Putamen (tissue), 1 donor: ENCODE data around the gene MYO15B.

Experiments
- DNase-seq: peaks from one replicate; pipeline ENCODE4 v3.0.0-alpha.2; 2016; ENCODE audit warnings: low spot score

The MYO15B gene

DNA sequence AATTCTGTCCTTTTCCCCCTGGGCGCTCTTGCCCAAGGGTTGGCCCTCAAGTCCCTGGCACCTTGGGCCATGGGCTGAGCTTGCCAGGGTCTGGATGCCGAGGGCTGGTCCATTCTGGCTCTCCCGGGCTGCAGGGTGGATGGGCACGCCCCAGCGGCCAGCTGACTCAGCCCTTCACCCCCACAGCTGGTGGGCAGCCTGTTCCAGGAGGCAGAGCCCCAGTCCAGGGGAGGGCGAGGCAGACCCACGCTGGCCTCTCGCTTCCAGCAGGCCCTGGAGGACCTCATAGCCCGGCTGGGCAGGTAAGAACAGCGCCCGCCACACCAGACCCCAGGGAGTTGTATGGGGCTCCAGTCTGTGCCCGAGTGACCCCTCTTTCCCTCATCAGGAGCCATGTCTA, 15.0 kb downstream of the MYO15B start:
- no peak for DNase-seq

- no peak for DNase-seq
These were observed 15.5 kb downstream of the MYO15B start for GRCh38 chr17:75603123-75603522.

- DNase-seq: no peak
These were observed 16.6 kb downstream of the MYO15B start for GRCh38 chr17:75604034-75604695.

- no peak for DNase-seq
These were observed 18.2 kb downstream of the MYO15B start for GRCh38 chr17:75605790-75606189.

GRCh38 chr17:75607086-75607485, 19.5 kb downstream of the MYO15B start:
- no peak for DNase-seq

- no peak for DNase-seq
These were observed 22.7 kb downstream of the MYO15B start for GRCh38 chr17:75610103-75610984.

DNA sequence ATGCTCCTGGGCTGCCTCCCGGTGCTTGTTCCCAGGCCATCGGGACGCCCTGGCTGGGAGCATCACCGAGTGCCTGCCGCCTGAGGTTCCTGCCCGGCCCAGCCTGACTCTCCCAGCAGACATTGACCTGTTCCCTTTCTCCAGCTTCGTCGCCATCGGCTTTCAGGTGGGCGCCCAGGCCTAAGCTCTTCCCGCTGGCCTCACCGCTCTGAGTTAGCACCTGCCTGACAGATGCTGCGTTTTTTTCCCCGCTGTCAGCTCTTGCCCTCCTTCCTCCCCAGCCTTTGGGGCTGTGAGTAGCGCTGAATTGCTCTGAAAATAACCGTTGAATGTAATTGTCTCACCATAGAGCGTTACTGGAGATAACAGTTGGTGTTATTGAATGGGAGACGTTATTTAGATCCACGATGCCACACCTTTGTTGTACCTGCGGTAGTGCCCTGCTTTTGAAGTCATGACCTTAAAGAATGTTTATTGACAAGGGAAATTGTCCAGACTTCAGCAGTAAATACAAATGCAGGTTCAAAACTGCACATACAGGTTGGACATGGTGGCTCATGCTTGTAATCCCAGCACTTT, 24.3 kb downstream of the MYO15B start:
- DNase-seq: no peak

GRCh38 chr17:75612906-75613626, 25.5 kb downstream of the MYO15B start:
- DNase-seq: no peak

DNA sequence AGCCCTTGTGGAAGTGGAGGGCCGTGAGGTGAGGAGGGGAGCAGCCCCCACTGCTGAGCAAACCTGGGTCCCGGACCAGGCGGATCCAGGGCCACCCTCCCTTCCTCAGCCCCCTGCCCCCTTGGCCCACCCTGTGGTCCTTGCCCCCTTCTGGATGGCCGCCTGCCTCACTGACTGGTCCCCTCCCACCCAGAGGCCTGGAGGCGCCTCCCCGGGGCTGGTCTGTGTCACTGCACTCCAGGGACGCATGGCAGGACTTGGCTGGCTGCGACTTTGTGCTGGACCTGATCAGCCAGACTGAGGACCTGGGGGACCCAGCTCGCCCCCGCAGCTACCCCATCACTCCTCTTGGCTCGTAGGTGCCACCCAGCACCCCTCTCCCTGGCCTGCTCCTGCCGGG, 26.4 kb downstream of the MYO15B start:
- DNase-seq: no peak

DNA sequence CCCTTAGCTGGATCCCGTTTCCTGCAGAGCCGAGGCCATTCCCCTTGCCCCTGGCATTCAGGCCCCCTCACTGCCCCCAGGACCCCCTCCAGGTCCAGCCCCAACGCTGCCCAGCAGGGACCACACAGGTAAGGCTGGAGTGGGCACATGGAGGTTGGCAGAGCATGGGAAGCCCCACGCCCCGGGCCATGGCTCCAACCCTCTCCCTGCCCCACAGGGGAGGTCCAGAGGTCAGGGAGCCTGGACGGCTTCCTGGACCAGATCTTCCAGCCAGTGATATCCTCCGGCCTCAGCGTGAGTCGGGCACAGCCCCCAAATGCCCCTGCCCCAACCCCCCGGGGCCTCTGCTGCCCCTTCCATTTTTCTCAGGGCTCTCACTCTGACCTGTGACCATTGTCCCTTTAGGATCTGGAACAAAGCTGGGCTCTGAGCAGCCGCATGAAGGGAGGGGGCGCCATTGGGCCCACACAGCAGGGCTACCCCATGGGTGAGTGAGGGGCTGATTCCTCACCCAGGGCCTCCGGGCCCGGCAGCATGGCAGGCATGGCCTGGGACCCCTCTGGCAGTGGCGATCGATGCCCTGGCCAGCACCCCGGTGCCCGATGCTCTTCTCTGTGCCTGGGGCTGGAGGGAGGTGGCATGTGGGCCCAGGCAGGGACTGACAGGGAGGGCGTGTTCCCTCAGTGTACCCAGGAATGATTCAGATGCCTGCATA, 27.1 kb downstream of the MYO15B start:
- no peak for DNase-seq

DNA sequence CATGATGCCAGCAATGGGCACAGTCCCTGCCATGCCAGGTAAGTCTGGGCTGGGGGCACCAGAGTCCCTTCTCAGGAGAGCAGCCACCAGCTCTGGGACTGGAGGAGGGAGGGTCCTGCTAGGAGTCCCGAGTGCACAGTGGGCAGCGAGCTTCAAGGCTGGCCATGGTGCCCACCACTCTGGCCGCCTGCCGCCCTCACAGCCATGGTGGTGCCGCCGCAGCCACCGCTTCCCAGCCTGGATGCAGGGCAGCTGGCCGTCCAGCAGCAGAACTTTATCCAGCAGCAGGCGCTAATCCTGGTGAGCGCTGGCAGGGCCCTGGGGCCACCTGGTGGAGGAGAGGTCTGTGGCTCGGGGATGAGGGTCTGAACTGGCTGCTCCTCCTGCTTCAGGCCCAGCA, 27.7 kb downstream of the MYO15B start:
- DNase-seq: no peak

DNA sequence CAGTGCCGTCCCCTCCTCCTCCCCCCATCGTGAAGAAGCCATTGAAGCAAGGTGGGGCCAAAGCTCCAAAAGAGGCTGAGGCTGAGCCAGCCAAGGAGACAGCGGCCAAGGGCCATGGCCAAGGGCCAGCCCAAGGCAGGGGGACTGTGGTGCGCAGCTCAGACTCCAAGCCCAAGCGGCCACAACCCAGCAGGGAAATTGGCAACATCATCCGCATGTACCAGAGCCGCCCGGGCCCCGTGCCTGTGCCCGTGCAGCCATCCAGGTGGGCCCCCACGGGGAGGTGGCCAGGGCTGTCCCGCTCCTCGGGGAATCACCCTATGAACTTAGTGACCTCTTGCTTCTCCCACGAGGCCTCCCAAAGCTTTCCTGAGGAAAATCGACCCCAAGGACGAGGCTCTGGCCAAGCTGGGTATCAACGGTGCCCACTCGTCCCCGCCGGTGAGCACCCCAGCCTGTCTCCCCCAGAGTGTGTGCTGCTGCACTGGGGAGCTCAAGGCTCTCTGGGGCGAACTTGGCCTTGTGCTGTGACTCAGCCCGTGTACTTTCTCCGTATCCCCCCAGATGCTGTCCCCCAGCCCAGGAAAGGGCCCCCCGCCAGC, 29.0 kb downstream of the MYO15B start:
- no peak for DNase-seq

GRCh38 chr17:75617218-75617617, 29.6 kb downstream of the MYO15B start:
- DNase-seq: no peak

GRCh38 chr17:75617675-75618074, 30.1 kb downstream of the MYO15B start:
- DNase-seq: no peak

DNA sequence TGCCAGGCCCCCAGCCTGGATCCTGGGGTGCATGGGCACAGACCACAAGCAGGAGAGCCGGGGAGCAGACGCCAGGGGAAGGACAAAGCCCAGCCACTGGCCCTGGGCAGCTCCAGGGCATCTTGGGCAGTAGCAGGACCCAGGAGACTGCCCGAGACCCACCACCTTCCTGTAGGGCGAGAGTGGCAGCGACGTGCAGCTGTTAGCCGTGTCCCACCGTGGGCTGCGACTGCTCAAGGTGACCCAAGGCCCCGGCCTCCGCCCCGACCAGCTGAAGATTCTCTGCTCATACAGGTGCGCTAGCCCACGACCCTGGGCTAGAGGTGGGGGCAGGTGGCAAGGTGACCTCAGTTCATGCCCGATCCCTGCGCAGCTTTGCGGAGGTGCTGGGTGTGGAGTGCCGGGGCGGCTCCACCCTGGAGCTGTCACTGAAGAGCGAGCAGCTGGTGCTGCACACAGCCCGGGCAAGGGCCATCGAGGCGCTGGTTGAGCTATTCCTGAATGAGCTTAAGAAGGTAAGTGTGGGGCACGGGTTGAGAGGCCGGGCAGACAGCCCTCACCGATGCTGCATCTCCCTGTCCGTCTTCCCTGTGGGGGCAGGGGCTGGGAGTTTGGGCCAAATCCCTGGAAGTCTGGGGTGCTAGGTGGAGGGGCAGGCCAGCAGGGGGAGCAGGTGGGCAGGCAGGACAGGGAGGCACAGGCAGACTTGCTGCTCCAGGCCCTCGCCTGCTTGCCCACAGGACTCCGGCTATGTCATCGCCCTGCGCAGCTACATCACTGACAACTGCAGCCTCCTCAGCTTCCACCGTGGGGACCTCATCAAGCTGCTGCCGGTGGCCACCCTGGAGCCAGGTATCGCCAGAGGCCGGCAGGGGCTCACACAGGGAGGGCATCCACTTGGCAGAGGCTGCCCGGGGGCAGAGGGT, 32.2 kb downstream of the MYO15B start:
- DNase-seq: no peak

DNA sequence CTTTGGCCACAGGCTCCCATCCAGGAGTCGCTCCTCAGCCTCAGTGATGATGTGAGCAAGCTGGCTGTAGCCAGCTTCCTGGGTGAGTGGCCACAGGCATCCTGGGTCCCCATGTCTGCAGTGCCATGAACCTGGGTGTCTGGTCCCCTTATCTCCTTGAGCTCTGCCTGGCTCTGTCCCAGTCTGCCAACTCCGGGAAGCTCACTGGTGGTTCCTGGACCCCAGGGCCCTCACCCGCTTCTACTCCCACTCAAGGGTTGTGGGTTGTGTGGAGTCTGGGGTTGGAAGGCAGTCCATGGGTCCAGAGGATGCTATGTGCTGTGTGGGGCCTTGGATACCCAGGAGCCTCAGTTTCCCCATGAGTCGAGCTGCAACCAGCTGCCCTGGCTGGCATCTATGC, 33.9 kb downstream of the MYO15B start:
- DNase-seq: no peak

GRCh38 chr17:75622076-75622475, 34.5 kb downstream of the MYO15B start:
- DNase-seq: no peak

DNA sequence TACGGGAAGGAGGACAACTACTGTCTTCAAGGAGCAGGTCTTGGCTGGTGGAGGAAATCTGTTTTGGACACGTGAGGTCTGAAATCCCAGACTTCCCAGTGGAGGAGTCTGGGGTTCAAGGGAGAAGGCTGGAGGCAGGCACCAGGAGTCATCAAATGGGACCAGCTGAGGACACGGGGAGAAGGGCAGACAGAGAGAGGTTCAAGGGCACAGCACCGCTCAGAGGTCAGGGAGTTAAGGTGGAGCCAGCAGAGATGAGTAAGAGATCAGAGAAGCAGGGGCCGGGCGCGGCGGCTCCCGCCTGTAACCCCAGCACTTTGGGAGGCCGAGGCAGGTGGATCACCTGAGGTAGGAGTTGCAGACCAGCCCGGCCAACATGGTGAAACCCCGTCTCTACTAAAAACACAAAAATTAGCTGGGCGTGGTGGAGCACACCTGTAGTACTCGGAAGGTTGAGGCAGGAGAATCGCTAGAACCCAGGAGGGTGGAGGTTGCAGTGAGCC, 35.2 kb downstream of the MYO15B start:
- no peak for DNase-seq

DNA sequence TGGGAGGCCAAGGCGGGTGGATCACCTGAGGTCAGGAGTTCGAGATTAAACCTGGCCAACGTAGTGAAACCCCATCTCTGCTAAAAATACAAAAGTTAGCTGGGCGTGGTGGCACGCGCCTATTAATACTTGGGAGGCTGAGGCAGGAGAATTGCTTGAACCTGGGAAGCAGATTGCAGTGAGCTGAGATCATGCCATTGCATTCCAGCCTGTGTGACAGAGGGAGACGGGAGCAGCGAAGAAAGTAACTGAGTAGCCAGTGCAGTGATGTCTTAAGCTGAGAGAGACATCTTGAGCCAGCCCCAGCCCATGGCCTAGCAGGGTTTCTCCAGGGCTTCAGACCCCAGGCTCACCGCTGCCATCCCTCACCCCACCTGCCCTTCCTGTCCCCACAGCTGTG, 35.8 kb downstream of the MYO15B start:
- no peak for DNase-seq

DNA sequence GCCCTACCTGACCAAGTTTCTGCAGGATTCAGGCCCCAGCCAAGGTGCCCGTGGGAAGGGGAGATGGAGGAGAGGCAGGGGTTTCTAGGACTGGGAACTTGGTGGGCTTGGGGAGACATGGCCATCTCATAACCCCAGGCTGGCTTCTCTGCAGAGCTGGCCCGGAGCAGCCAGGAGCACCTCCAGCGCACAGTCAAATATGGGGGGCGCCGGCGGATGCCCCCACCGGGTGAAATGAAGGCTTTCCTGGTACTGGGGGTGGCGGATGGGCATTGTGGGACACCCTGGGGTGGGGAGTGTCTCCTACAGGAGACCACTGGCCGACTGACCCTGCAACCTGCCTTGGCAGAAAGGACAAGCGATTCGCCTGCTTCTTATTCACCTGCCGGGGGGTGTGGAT, 36.4 kb downstream of the MYO15B start:
- DNase-seq: no peak
